ENCODE measurements around the gene TLE1.

DNA sequence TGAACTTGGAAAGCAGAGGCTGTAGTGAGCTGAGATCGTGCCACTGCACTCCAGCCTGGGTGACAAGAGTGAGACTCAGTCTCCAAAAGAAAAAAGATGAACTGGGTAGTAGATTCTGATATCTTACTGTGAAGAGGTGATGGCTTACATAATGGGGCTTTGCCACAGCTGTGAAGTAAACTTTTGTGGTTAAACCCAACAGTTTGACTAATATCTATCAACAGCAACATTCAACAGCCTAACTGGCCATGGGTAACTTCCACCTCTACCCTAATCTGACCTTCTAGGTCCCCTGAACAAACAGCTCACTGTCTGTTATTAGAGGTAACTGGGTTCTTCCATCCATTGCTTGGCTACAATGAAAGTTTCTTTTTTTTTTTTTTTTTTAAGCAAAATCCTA lies 52.1 kb downstream of the TLE1 start:
- TF ChIP-seq, protein P1, sequence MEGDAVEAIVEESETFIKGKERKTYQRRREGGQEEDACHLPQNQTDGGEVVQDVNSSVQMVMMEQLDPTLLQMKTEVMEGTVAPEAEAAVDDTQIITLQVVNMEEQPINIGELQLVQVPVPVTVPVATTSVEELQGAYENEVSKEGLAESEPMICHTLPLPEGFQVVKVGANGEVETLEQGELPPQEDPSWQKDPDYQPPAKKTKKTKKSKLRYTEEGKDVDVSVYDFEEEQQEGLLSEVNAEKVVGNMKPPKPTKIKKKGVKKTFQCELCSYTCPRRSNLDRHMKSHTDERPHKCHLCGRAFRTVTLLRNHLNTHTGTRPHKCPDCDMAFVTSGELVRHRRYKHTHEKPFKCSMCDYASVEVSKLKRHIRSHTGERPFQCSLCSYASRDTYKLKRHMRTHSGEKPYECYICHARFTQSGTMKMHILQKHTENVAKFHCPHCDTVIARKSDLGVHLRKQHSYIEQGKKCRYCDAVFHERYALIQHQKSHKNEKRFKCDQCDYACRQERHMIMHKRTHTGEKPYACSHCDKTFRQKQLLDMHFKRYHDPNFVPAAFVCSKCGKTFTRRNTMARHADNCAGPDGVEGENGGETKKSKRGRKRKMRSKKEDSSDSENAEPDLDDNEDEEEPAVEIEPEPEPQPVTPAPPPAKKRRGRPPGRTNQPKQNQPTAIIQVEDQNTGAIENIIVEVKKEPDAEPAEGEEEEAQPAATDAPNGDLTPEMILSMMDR (conservative IDR thresholded peaks at IDR 0.05 in 1 of 2, IDR thresholded peaks at IDR 0.05 in 1 of 2; ENCODE audit: extremely low read depth in 1 of 2, insufficient read depth in 1 of 2, low read depth in 1 of 2, low read length in 2 of 2), result no peak
- no peak for TF ChIP-seq EZH2 (IDR thresholded peaks at IDR 0.05; ENCODE audit: borderline replicate concordance, low read length)
